ENCODE data around the gene MSMO1.

DNA sequence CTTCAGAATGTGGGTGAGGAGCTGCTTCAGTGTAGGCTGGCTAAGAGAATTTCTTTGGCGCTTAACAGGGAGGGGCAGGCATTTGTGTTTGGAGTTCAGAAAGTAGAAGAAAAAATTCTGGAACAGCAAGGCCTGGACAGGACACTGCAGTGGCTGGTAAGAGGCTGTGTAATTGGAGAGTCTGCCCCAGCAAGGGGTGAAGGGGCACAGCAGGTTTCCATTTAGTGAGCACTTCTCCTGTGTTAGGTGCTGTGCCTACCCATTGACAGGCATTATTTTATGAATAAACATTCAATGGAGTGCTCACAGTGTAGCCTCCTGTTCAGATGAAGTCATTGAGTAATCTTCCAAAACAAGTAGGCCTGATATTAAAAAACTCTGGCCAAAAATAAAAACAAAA is 40.6 kb downstream of the MSMO1 start:
- TF ChIP-seq POLR2AphosphoS5 (IDR thresholded peaks at IDR 0.05; ENCODE audit: borderline replicate concordance, low read depth, low read length) (no peak), EZH2 (IDR thresholded peaks at IDR 0.05) (no peak), FOXP2 (optimal IDR thresholded peaks at IDR 0.05; ENCODE audit: control extremely low read depth, extremely low read length, insufficient read depth) (no peak)
